Measurements from ENCODE around the gene PXYLP1. TPM values are rescaled to one million over a fixed set of nuclear protein-coding genes. Genes with fewer than 3 reads are reported as not detected.

Gene PXYLP1
- total and polyA plus RNA-seq, 2 experiments from 2014 or later = 15.8 to 18.7 TPM

DNA sequence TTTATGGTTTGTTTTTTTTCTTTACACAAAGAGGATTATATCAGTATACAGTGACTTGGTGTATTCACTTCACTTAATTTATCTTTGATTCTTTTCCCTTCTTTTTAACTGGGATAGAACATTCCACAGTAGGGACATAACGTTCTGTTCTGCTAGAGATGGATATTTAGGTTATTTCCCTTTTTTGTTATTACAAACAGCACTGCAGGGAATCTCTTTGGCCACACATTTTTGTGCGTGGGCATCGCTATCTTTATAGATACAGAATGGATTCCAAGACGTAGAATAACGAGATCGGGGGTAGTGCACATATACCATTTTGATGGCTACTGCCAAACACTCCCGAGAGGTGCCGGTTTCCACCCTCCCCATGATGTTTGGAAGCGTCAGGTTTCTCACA is 44.8 kb downstream of the PXYLP1 start:
- in situ Hi-C loops (cut with MboI) = no loop called here
- H3K4me1 ChIP-seq (ENCODE audit: insufficient read depth) = peaks cover 42% of the 10 kb centered on the region
- H3K27me3 ChIP-seq (replicated peaks; ENCODE audit: insufficient read depth) = no peaks in the 10 kb centered on the region
- H3K4me3 ChIP-seq = no peak overlapping the region
- H4K20me1 ChIP-seq (ENCODE audit: insufficient read depth) = no peaks in the 10 kb centered on the region
- no peak overlapping the region for H3K27ac ChIP-seq
- H3K9me3 ChIP-seq (ENCODE audit: low read depth) = no peaks in the 10 kb centered on the region
- no peaks in the 10 kb centered on the region for H3K36me3 ChIP-seq (ENCODE audit: low read depth)
- no peak overlapping the region for H3K4me2 ChIP-seq (ENCODE audit: unreplicated experiment)
- H3K9ac ChIP-seq = no peak overlapping the region
- no peaks in the 10 kb centered on the region for H3K79me2 ChIP-seq (ENCODE audit: insufficient read depth)
- H2AFZ ChIP-seq = no peak overlapping the region
- WGBS, 2 experiments (ENCODE audit: low coverage in 1 of 2, low lambda C conversion rate in 2 of 2, missing lambda C conversion rate in 2 of 2) = 81 to 86% methylated on average over 9 of the region's 9 CpGs
- TF ChIP-seq EZH2 (IDR thresholded peaks at IDR 0.05; ENCODE audit: insufficient read depth, poor library complexity, severe bottlenecking) (no peak), EZH2phosphoT487 (IDR thresholded peaks at IDR 0.05; ENCODE audit: insufficient read depth, low read depth) (no peak)
- H3F3A ChIP-seq (ENCODE audit: insufficient read depth) = peaks cover 9% of the 10 kb centered on the region
- no peaks in the 10 kb centered on the region for H3K9me2 ChIP-seq (ENCODE audit: insufficient read depth)
- DNase-seq = no peak

DNA sequence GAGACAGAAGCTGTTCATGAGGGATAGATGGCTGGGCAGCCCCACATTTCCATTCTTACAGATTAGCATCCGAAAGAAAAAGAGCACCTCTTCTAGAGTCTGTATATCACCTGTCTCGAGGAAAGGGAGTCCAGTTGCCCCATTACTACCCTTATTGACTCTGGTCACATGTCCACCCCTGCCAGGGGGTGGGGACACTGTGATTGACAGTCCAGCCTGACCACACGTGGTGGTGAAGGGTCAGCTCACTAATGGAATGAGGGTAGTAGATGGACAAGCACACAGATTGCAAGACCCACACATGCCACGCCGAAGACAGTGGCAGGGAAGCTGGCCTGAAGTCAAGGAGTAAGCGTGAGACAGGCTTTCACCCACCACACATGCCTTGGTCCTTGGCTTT is 45.8 kb downstream of the PXYLP1 start:
- Histone ChIP-seq H3K4me1 (ENCODE audit: insufficient read depth) (peaks cover 42% of the 10 kb centered on the region), H3K9ac (no peak overlapping the region), H2AFZ (no peak overlapping the region), H3K4me2 (ENCODE audit: unreplicated experiment) (no peak overlapping the region), H3K36me3 (ENCODE audit: low read depth) (no peaks in the 10 kb centered on the region), H4K20me1 (ENCODE audit: insufficient read depth) (no peaks in the 10 kb centered on the region), H3K27ac (no peak overlapping the region), H3K79me2 (ENCODE audit: insufficient read depth) (no peaks in the 10 kb centered on the region), H3F3A (ENCODE audit: insufficient read depth) (peaks cover 9% of the 10 kb centered on the region), H3K9me3 (ENCODE audit: low read depth) (no peaks in the 10 kb centered on the region), H3K27me3 (replicated peaks; ENCODE audit: insufficient read depth) (no peaks in the 10 kb centered on the region), H3K9me2 (ENCODE audit: insufficient read depth) (no peaks in the 10 kb centered on the region), H3K4me3 (no peak overlapping the region)
- WGBS, 2 experiments (ENCODE audit: low coverage in 1 of 2, low lambda C conversion rate in 2 of 2, missing lambda C conversion rate in 2 of 2) = 89 to 90% methylated on average over 6 of the region's 6 CpGs
- in situ Hi-C loops (cut with MboI) = no loop called here
- DNase-seq = no peak
- TF ChIP-seq EZH2phosphoT487 (IDR thresholded peaks at IDR 0.05; ENCODE audit: insufficient read depth, low read depth) (no peak), EZH2 (IDR thresholded peaks at IDR 0.05; ENCODE audit: insufficient read depth, poor library complexity, severe bottlenecking) (no peak)

- Histone ChIP-seq H3K4me2 (ENCODE audit: unreplicated experiment) (no peak overlapping the region), H3K9ac (no peak overlapping the region), H3K27me3 (replicated peaks; ENCODE audit: insufficient read depth) (no peaks in the 10 kb centered on the region), H3F3A (ENCODE audit: insufficient read depth) (peaks cover 9% of the 10 kb centered on the region), H4K20me1 (ENCODE audit: insufficient read depth) (no peaks in the 10 kb centered on the region), H3K4me1 (ENCODE audit: insufficient read depth) (peaks cover 42% of the 10 kb centered on the region), H3K4me3 (no peak overlapping the region), H3K9me3 (ENCODE audit: low read depth) (no peaks in the 10 kb centered on the region), H3K79me2 (ENCODE audit: insufficient read depth) (no peaks in the 10 kb centered on the region), H3K36me3 (ENCODE audit: low read depth) (no peaks in the 10 kb centered on the region), H3K9me2 (ENCODE audit: insufficient read depth) (no peaks in the 10 kb centered on the region), H2AFZ (no peak overlapping the region), H3K27ac (no peak overlapping the region)
- in situ Hi-C loops (cut with MboI) = no loop called here
- 89 to 90% methylated on average over 17 of the region's 17 CpGs for WGBS, 2 experiments (ENCODE audit: low coverage in 1 of 2, low lambda C conversion rate in 2 of 2, missing lambda C conversion rate in 2 of 2)
- DNase-seq = peak; percentile 45
- no peak for TF ChIP-seq EZH2 (IDR thresholded peaks at IDR 0.05; ENCODE audit: insufficient read depth, poor library complexity, severe bottlenecking)
- TF ChIP-seq EZH2phosphoT487 (IDR thresholded peaks at IDR 0.05; ENCODE audit: insufficient read depth, low read depth) = no peak
Measured at GRCh38 chr3:141278196-141279076, 46.8 kb downstream of the PXYLP1 start.

GRCh38 chr3:141279077-141279967 is 47.7 kb downstream of the PXYLP1 start:
- no peaks in the 10 kb centered on the region for H3K9me3 ChIP-seq (ENCODE audit: low read depth)

More at GRCh38 chr3:141279077-141279967, 47.7 kb downstream of the PXYLP1 start:
- Histone ChIP-seq H3K27me3 (replicated peaks; ENCODE audit: insufficient read depth) (no peaks in the 10 kb centered on the region), H2AFZ (no peak overlapping the region), H3K9ac (peak overlapping the region; percentile 33; the same call in 1 of the 2 replicates), H3F3A (ENCODE audit: insufficient read depth) (peaks cover 9% of the 10 kb centered on the region), H3K4me3 (0 out of 2 replicates have a peak overlapping the region, but pooled peaks have one; percentile 26), H3K27ac (peak overlapping the region; percentile 66), H3K4me2 (ENCODE audit: unreplicated experiment) (peak overlapping the region; percentile 65), H3K36me3 (ENCODE audit: low read depth) (no peaks in the 10 kb centered on the region), H3K79me2 (ENCODE audit: insufficient read depth) (no peaks in the 10 kb centered on the region), H3K4me1 (ENCODE audit: insufficient read depth) (peaks cover 41% of the 10 kb centered on the region), H3K9me2 (ENCODE audit: insufficient read depth) (no peaks in the 10 kb centered on the region), H4K20me1 (ENCODE audit: insufficient read depth) (no peaks in the 10 kb centered on the region)
- TF ChIP-seq EZH2 (IDR thresholded peaks at IDR 0.05; ENCODE audit: insufficient read depth, poor library complexity, severe bottlenecking) = no peak
- TF ChIP-seq EZH2phosphoT487 (IDR thresholded peaks at IDR 0.05; ENCODE audit: insufficient read depth, low read depth) = no peak
- peak; percentile 40 for DNase-seq
- in situ Hi-C loops (cut with MboI) = no loop called here
- 74 to 77% methylated on average over 16 of the region's 16 CpGs for WGBS, 2 experiments (ENCODE audit: low coverage in 1 of 2, low lambda C conversion rate in 2 of 2, missing lambda C conversion rate in 2 of 2)

Measured in GM23248 (cell line).